ENCODE data around the gene RXRA.

RXRA gene

GRCh38 chr9:134431095-134431494 is 104.8 kb downstream of the RXRA start:
- DNase-seq (ENCODE audit: low read depth, low spot score) = no peak

- DNase-seq (ENCODE audit: low read depth, low spot score) = no peak
Observed at GRCh38 chr9:134431626-134432025, 105.4 kb downstream of the RXRA start.

GRCh38 chr9:134432471-134432870 is 106.2 kb downstream of the RXRA start:
- DNase-seq (ENCODE audit: low read depth, low spot score) = no peak

GRCh38 chr9:134433101-134433500 is 106.8 kb downstream of the RXRA start:
- no peak for DNase-seq (ENCODE audit: low read depth, low spot score)

GRCh38 chr9:134433909-134434882 is 107.9 kb downstream of the RXRA start:
- DNase-seq (ENCODE audit: low read depth, low spot score) = no peak

GRCh38 chr9:134434894-134435506 is 108.7 kb downstream of the RXRA start:
- DNase-seq (ENCODE audit: low read depth, low spot score) = peak; percentile 90

GRCh38 chr9:134435550-134436378 is 109.5 kb downstream of the RXRA start:
- DNase-seq (ENCODE audit: low read depth, low spot score) = no peak

GRCh38 chr9:134436379-134436762 is 110.1 kb downstream of the RXRA start:
- no peak for DNase-seq (ENCODE audit: low read depth, low spot score)

GRCh38 chr9:134436911-134437310 is 110.7 kb downstream of the RXRA start:
- no peak for DNase-seq (ENCODE audit: low read depth, low spot score)

- DNase-seq (ENCODE audit: low read depth, low spot score) = no peak
Observed at GRCh38 chr9:134437403-134438194, 111.3 kb downstream of the RXRA start.

GRCh38 chr9:134438195-134438788 is 112.0 kb downstream of the RXRA start:
- no peak for DNase-seq (ENCODE audit: low read depth, low spot score)

GRCh38 chr9:134439368-134439784 is 113.1 kb downstream of the RXRA start:
- no peak for DNase-seq (ENCODE audit: low read depth, low spot score)

- DNase-seq (ENCODE audit: low read depth, low spot score) = no peak
Observed at GRCh38 chr9:134440636-134441226, 114.5 kb downstream of the RXRA start.

GRCh38 chr9:134441227-134442084 is 115.2 kb downstream of the RXRA start:
- DNase-seq (ENCODE audit: low read depth, low spot score) = no peak

- peak; percentile 47 for DNase-seq (ENCODE audit: low read depth, low spot score)
Observed at GRCh38 chr9:134442085-134442474, 115.8 kb downstream of the RXRA start.

GRCh38 chr9:134442486-134443173 is 116.4 kb downstream of the RXRA start:
- DNase-seq (ENCODE audit: low read depth, low spot score) = no peak

- DNase-seq (ENCODE audit: low read depth, low spot score) = peak; percentile 49
Observed at GRCh38 chr9:134443174-134444037, 117.2 kb downstream of the RXRA start.

GRCh38 chr9:134444038-134444315 is 117.7 kb downstream of the RXRA start:
- DNase-seq (ENCODE audit: low read depth, low spot score) = no peak

Data from brain pericyte (primary cell).